GM19035 (cell line): Measurements from ENCODE around the gene DIP2C.
"Not testable (repeated sequence)": the region's sequence is repeated elsewhere in the genome, so short reads cannot be mapped to it uniquely, and the experiment has no call there.

Experiments used
- ATAC-seq: cut with Tn5 transposase; IDR thresholded peaks from one replicate; pipeline ENCODE4 v1.9.1; 2021; ENCODE audit not compliant: unreplicated experiment

The DIP2C gene

GRCh38 chr10:584497-585290 lies 104.8 kb downstream of the DIP2C start:
- not testable (repeated sequence) for ATAC-seq

- ATAC-seq = no peak
Observed at GRCh38 chr10:583433-583832, 106.0 kb downstream of the DIP2C start.

GRCh38 chr10:581776-582330 lies 107.6 kb downstream of the DIP2C start:
- ATAC-seq = no peak

- ATAC-seq = no peak
Observed at GRCh38 chr10:580778-581177, 108.7 kb downstream of the DIP2C start.

GRCh38 chr10:576130-576465 lies 113.4 kb downstream of the DIP2C start:
- ATAC-seq = no peak

GRCh38 chr10:575402-576129 lies 113.9 kb downstream of the DIP2C start:
- no peak for ATAC-seq

- no peak for ATAC-seq
Observed at GRCh38 chr10:572696-573095, 116.8 kb downstream of the DIP2C start.

- no peak for ATAC-seq
Observed at GRCh38 chr10:571688-572451, 117.6 kb downstream of the DIP2C start.

GRCh38 chr10:571166-571565 lies 118.3 kb downstream of the DIP2C start:
- ATAC-seq = no peak

- ATAC-seq = no peak
Observed at GRCh38 chr10:570628-571163, 118.8 kb downstream of the DIP2C start.

GRCh38 chr10:569961-570627 lies 119.4 kb downstream of the DIP2C start:
- no peak for ATAC-seq

GRCh38 chr10:568848-569247 lies 120.6 kb downstream of the DIP2C start:
- ATAC-seq = no peak

GRCh38 chr10:567869-568268 lies 121.6 kb downstream of the DIP2C start:
- ATAC-seq = no peak

GRCh38 chr10:566241-566885 lies 123.1 kb downstream of the DIP2C start:
- ATAC-seq = no peak

- no peak for ATAC-seq
Observed at GRCh38 chr10:565676-566075, 123.8 kb downstream of the DIP2C start.

- no peak for ATAC-seq
Observed at GRCh38 chr10:565146-565545, 124.3 kb downstream of the DIP2C start.

- no peak for ATAC-seq
Observed at GRCh38 chr10:563827-564226, 125.6 kb downstream of the DIP2C start.

GRCh38 chr10:562142-562541 lies 127.3 kb downstream of the DIP2C start:
- no peak for ATAC-seq

GRCh38 chr10:561721-562120 lies 127.7 kb downstream of the DIP2C start:
- no peak for ATAC-seq

GRCh38 chr10:560314-560992 lies 129.0 kb downstream of the DIP2C start:
- ATAC-seq = no peak
